ENCODE results near the gene NOS1AP. TPM values are rescaled to one million over a fixed set of nuclear protein-coding genes. Genes with fewer than 3 reads are reported as not detected.
A peak's percentile ranks its signal among the peaks of the same experiment; 100 is the strongest.
"Not testable (repeated sequence)": the region's sequence is repeated elsewhere in the genome, so short reads cannot be mapped to it uniquely, and the experiment has no call there.

The NOS1AP gene
- total RNA-seq, 1 donor from 2014 or later = 4.5 TPM

- Mint-ChIP-seq H3K27ac (ENCODE audit: unreplicated experiment) (no peak overlapping the region), H3K36me3 (ENCODE audit: low read depth) (no peaks in the 10 kb centered on the region), H3K4me1 (ENCODE audit: low read depth) (peaks cover 9% of the 10 kb centered on the region), H3K4me3 (ENCODE audit: unreplicated experiment) (no peak overlapping the region), H3K9me3 (ENCODE audit: low read depth) (peaks cover 4% of the 10 kb centered on the region), H3K27me3 (ENCODE audit: low read depth) (no peaks in the 10 kb centered on the region)
- DNase-seq (ENCODE audit: low spot score) = no peak
- TF ChIP-seq CTCF (IDR thresholded peaks at IDR 0.05) = no peak
Observed at GRCh38 chr1:162040001-162040400, 29.5 kb upstream of the NOS1AP start.

- Mint-ChIP-seq H3K4me3 (ENCODE audit: unreplicated experiment) (no peak overlapping the region), H3K36me3 (ENCODE audit: low read depth) (no peaks in the 10 kb centered on the region), H3K4me1 (ENCODE audit: low read depth) (peaks cover 5% of the 10 kb centered on the region), H3K27ac (ENCODE audit: unreplicated experiment) (no peak overlapping the region), H3K27me3 (ENCODE audit: low read depth) (no peaks in the 10 kb centered on the region), H3K9me3 (ENCODE audit: low read depth) (peaks cover 4% of the 10 kb centered on the region)
- peak; percentile 78 for TF ChIP-seq CTCF (IDR thresholded peaks at IDR 0.05)
- DNase-seq (ENCODE audit: low spot score) = no peak
Observed at GRCh38 chr1:162040657-162041056, 28.8 kb upstream of the NOS1AP start.

- no peak for TF ChIP-seq CTCF (IDR thresholded peaks at IDR 0.05)
- H3K36me3 Mint-ChIP-seq (ENCODE audit: low read depth) = no peaks in the 10 kb centered on the region
- no peaks in the 10 kb centered on the region for H3K4me1 Mint-ChIP-seq (ENCODE audit: low read depth)
- H3K9me3 Mint-ChIP-seq (ENCODE audit: low read depth) = peaks cover 4% of the 10 kb centered on the region
- no peaks in the 10 kb centered on the region for H3K27me3 Mint-ChIP-seq (ENCODE audit: low read depth)
- H3K27ac Mint-ChIP-seq (ENCODE audit: unreplicated experiment) = no peak overlapping the region
- DNase-seq (ENCODE audit: low spot score) = no peak
- no peak overlapping the region for H3K4me3 Mint-ChIP-seq (ENCODE audit: unreplicated experiment)
Observed at GRCh38 chr1:162042361-162042760, 27.1 kb upstream of the NOS1AP start.

- Mint-ChIP-seq H3K4me3 (ENCODE audit: unreplicated experiment) (no peak overlapping the region), H3K4me1 (ENCODE audit: low read depth) (no peaks in the 10 kb centered on the region), H3K27me3 (ENCODE audit: low read depth) (peaks cover 4% of the 10 kb centered on the region), H3K9me3 (ENCODE audit: low read depth) (peaks cover 4% of the 10 kb centered on the region), H3K27ac (ENCODE audit: unreplicated experiment) (no peak overlapping the region), H3K36me3 (ENCODE audit: low read depth) (no peaks in the 10 kb centered on the region)
- TF ChIP-seq CTCF (IDR thresholded peaks at IDR 0.05) = no peak
- DNase-seq (ENCODE audit: low spot score) = no peak
Observed at GRCh38 chr1:162046921-162047320, 22.6 kb upstream of the NOS1AP start.

- not testable (repeated sequence) for H3K27me3 Mint-ChIP-seq (ENCODE audit: low read depth); H3K36me3 Mint-ChIP-seq (ENCODE audit: low read depth); H3K4me1 Mint-ChIP-seq (ENCODE audit: low read depth); H3K9me3 Mint-ChIP-seq (ENCODE audit: low read depth); DNase-seq (ENCODE audit: low spot score); H3K27ac Mint-ChIP-seq (ENCODE audit: unreplicated experiment); H3K4me3 Mint-ChIP-seq (ENCODE audit: unreplicated experiment)
Observed at GRCh38 chr1:162053949-162054348, 15.5 kb upstream of the NOS1AP start.

GRCh38 chr1:162055062-162055461 is 14.4 kb upstream of the NOS1AP start:
- DNase-seq (ENCODE audit: low spot score) = no peak
- H3K4me1 Mint-ChIP-seq (ENCODE audit: low read depth) = peaks cover 5% of the 10 kb centered on the region
- H3K36me3 Mint-ChIP-seq (ENCODE audit: low read depth) = no peaks in the 10 kb centered on the region
- H3K27me3 Mint-ChIP-seq (ENCODE audit: low read depth) = no peaks in the 10 kb centered on the region
- H3K9me3 Mint-ChIP-seq (ENCODE audit: low read depth) = no peaks in the 10 kb centered on the region
- TF ChIP-seq CTCF (IDR thresholded peaks at IDR 0.05) = no peak
- H3K4me3 Mint-ChIP-seq (ENCODE audit: unreplicated experiment) = no peak overlapping the region
- H3K27ac Mint-ChIP-seq (ENCODE audit: unreplicated experiment) = no peak overlapping the region
